ENCODE measurements around the gene DUSP18.

Gene DUSP18

GRCh38 chr22:30662040-30662439 is 5.6 kb downstream of the DUSP18 start:
- H3F3A ChIP-seq (ENCODE audit: insufficient read depth, low read length), result no peaks in the 10 kb centered on the region
- H3K9ac ChIP-seq (ENCODE audit: low read length), result no peak overlapping the region
- H3K4me2 ChIP-seq (ENCODE audit: low read length), result no peak overlapping the region
- H3K27ac ChIP-seq (ENCODE audit: low read depth, low read length, poor library complexity, severe bottlenecking), result no peak overlapping the region
- H3K9me2 ChIP-seq (ENCODE audit: low read depth, low read length), result no peaks in the 10 kb centered on the region
- peaks cover 6% of the 10 kb centered on the region for H3K4me1 ChIP-seq (ENCODE audit: insufficient read depth, low read length, severe bottlenecking)
- TF ChIP-seq EZH2 (IDR thresholded peaks at IDR 0.05; ENCODE audit: borderline replicate concordance, low read length) (no peak), CTCF (IDR thresholded peaks at IDR 0.05; ENCODE audit: low read length) (no peak)
- no peaks in the 10 kb centered on the region for H3K27me3 ChIP-seq (ENCODE audit: insufficient read depth, low read length)
- H2AFZ ChIP-seq (ENCODE audit: low read length), result no peak overlapping the region
- no peaks in the 10 kb centered on the region for H4K20me1 ChIP-seq (ENCODE audit: insufficient read depth, low read length)
- no peaks in the 10 kb centered on the region for H3K79me2 ChIP-seq (ENCODE audit: insufficient read depth, low read length)
- no peak overlapping the region for H3K4me3 ChIP-seq (ENCODE audit: low read depth, low read length, poor library complexity, severe bottlenecking)
- no peaks in the 10 kb centered on the region for H3K36me3 ChIP-seq (ENCODE audit: insufficient read depth, low read length)
- H3K9me3 ChIP-seq (ENCODE audit: low read length), result no peaks in the 10 kb centered on the region

- TF ChIP-seq CTCF (IDR thresholded peaks at IDR 0.05; ENCODE audit: low read length) (no peak), EZH2 (IDR thresholded peaks at IDR 0.05; ENCODE audit: borderline replicate concordance, low read length) (no peak)
- Histone ChIP-seq H3K79me2 (ENCODE audit: insufficient read depth, low read length) (no peaks in the 10 kb centered on the region), H4K20me1 (ENCODE audit: insufficient read depth, low read length) (no peaks in the 10 kb centered on the region), H3K4me2 (ENCODE audit: low read length) (no peak overlapping the region), H3K4me1 (ENCODE audit: insufficient read depth, low read length, severe bottlenecking) (no peaks in the 10 kb centered on the region), H3K27me3 (ENCODE audit: insufficient read depth, low read length) (no peaks in the 10 kb centered on the region), H3F3A (ENCODE audit: insufficient read depth, low read length) (no peaks in the 10 kb centered on the region), H3K9ac (ENCODE audit: low read length) (no peak overlapping the region), H3K36me3 (ENCODE audit: insufficient read depth, low read length) (no peaks in the 10 kb centered on the region), H3K4me3 (ENCODE audit: low read depth, low read length, poor library complexity, severe bottlenecking) (no peak overlapping the region), H3K9me3 (ENCODE audit: low read length) (no peaks in the 10 kb centered on the region), H3K9me2 (ENCODE audit: low read depth, low read length) (no peaks in the 10 kb centered on the region), H2AFZ (ENCODE audit: low read length) (no peak overlapping the region), H3K27ac (ENCODE audit: low read depth, low read length, poor library complexity, severe bottlenecking) (no peak overlapping the region)
Observed at GRCh38 chr22:30655532-30655931, 12.1 kb downstream of the DUSP18 start.

- Histone ChIP-seq H3K27me3 (ENCODE audit: insufficient read depth, low read length) (no peaks in the 10 kb centered on the region), H4K20me1 (ENCODE audit: insufficient read depth, low read length) (no peaks in the 10 kb centered on the region), H3K9me2 (ENCODE audit: low read depth, low read length) (no peaks in the 10 kb centered on the region), H3K9me3 (ENCODE audit: low read length) (no peaks in the 10 kb centered on the region), H3K4me3 (ENCODE audit: low read depth, low read length, poor library complexity, severe bottlenecking) (no peak overlapping the region), H3K36me3 (ENCODE audit: insufficient read depth, low read length) (no peaks in the 10 kb centered on the region), H2AFZ (ENCODE audit: low read length) (no peak overlapping the region), H3K9ac (ENCODE audit: low read length) (no peak overlapping the region), H3F3A (ENCODE audit: insufficient read depth, low read length) (no peaks in the 10 kb centered on the region), H3K4me2 (ENCODE audit: low read length) (no peak overlapping the region), H3K4me1 (ENCODE audit: insufficient read depth, low read length, severe bottlenecking) (no peaks in the 10 kb centered on the region), H3K27ac (ENCODE audit: low read depth, low read length, poor library complexity, severe bottlenecking) (no peak overlapping the region), H3K79me2 (ENCODE audit: insufficient read depth, low read length) (no peaks in the 10 kb centered on the region)
- TF ChIP-seq CTCF (IDR thresholded peaks at IDR 0.05; ENCODE audit: low read length) (no peak), EZH2 (IDR thresholded peaks at IDR 0.05; ENCODE audit: borderline replicate concordance, low read length) (no peak)
Observed at GRCh38 chr22:30654361-30654760, 13.3 kb downstream of the DUSP18 start.
